Uterus (tissue), 2 donors: Measurements from ENCODE around the gene SIX5.

Experiments
- POLR2A ChIP-seq, 2 donors: fragments of 450-650 bp; IDR thresholded peaks; one replicate each; pipeline ENCODE4 v1.6.1; 2016; ENCODE audit warnings: antibody characterized with exemption in 2 of 2, mild to moderate bottlenecking in 1 of 2, moderate library complexity in 1 of 2
- TF ChIP-seq, protein P1 (sequence below), 4 experiments: fragments of 200-600 bp in 2 of 4; fragments of 450-650 bp in 2 of 4; sonication (generic) in 2 of 4; IDR thresholded peaks; one replicate each; pipeline ENCODE4 v1.5.1; 2016 to 2019; ENCODE audit warnings: antibody characterized with exemption in 4 of 4, mild to moderate bottlenecking in 2 of 4, moderate library complexity in 1 of 4

- no peak for TF ChIP-seq POLR2A (IDR thresholded peaks at IDR 0.05)
- TF ChIP-seq, protein P1, sequence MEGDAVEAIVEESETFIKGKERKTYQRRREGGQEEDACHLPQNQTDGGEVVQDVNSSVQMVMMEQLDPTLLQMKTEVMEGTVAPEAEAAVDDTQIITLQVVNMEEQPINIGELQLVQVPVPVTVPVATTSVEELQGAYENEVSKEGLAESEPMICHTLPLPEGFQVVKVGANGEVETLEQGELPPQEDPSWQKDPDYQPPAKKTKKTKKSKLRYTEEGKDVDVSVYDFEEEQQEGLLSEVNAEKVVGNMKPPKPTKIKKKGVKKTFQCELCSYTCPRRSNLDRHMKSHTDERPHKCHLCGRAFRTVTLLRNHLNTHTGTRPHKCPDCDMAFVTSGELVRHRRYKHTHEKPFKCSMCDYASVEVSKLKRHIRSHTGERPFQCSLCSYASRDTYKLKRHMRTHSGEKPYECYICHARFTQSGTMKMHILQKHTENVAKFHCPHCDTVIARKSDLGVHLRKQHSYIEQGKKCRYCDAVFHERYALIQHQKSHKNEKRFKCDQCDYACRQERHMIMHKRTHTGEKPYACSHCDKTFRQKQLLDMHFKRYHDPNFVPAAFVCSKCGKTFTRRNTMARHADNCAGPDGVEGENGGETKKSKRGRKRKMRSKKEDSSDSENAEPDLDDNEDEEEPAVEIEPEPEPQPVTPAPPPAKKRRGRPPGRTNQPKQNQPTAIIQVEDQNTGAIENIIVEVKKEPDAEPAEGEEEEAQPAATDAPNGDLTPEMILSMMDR (IDR thresholded peaks at IDR 0.05): no peak
Observed at GRCh38 chr19:45793876-45794275, 24.8 kb upstream of the SIX5 start.
